ENCODE results near the gene GTPBP4. TPM values are rescaled to one million over a fixed set of nuclear protein-coding genes. Genes with fewer than 3 reads are reported as not detected.
A peak's percentile ranks its signal among the peaks of the same experiment; 100 is the strongest.
"Not testable (repeated sequence)": the region's sequence is repeated elsewhere in the genome, so short reads cannot be mapped to it uniquely, and the experiment has no call there.

The GTPBP4 gene
- total RNA-seq, 1 donor from 2014 or later: 46.2 TPM

- no peak for TF ChIP-seq CTCF (IDR thresholded peaks at IDR 0.05; ENCODE audit: unreplicated experiment)
- H3K27me3 Mint-ChIP-seq (ENCODE audit: unreplicated experiment): peaks cover 7% of the 10 kb centered on the region
- peaks cover 8% of the 10 kb centered on the region for H3K36me3 Mint-ChIP-seq (ENCODE audit: low read depth, unreplicated experiment)
- peak overlapping the region; percentile 20 for H3K27ac Mint-ChIP-seq (ENCODE audit: unreplicated experiment)
- H3K4me3 Mint-ChIP-seq (ENCODE audit: unreplicated experiment): peak overlapping the region; percentile 72
- peaks cover 66% of the 10 kb centered on the region for H3K4me1 Mint-ChIP-seq (ENCODE audit: unreplicated experiment)
- H3K9me3 Mint-ChIP-seq (ENCODE audit: unreplicated experiment): no peaks in the 10 kb centered on the region
- DNase-seq (ENCODE audit: low spot score): no peak
Observed at GRCh38 chr10:1061930-1062774, 73.9 kb downstream of the GTPBP4 start.

- H3K36me3 Mint-ChIP-seq (ENCODE audit: low read depth, unreplicated experiment): peaks cover 8% of the 10 kb centered on the region
- no peaks in the 10 kb centered on the region for H3K9me3 Mint-ChIP-seq (ENCODE audit: unreplicated experiment)
- no peak for DNase-seq (ENCODE audit: low spot score)
- no peak overlapping the region for H3K4me3 Mint-ChIP-seq (ENCODE audit: unreplicated experiment)
- H3K27ac Mint-ChIP-seq (ENCODE audit: unreplicated experiment): no peak overlapping the region
- peaks cover 55% of the 10 kb centered on the region for H3K4me1 Mint-ChIP-seq (ENCODE audit: unreplicated experiment)
- H3K27me3 Mint-ChIP-seq (ENCODE audit: unreplicated experiment): peaks cover 2% of the 10 kb centered on the region
- TF ChIP-seq CTCF (IDR thresholded peaks at IDR 0.05; ENCODE audit: unreplicated experiment): no peak
Observed at GRCh38 chr10:1063232-1063865, 75.1 kb downstream of the GTPBP4 start.

GRCh38 chr10:1064964-1065247 is 76.7 kb downstream of the GTPBP4 start:
- no peaks in the 10 kb centered on the region for H3K9me3 Mint-ChIP-seq (ENCODE audit: unreplicated experiment)
- H3K4me3 Mint-ChIP-seq (ENCODE audit: unreplicated experiment): no peak overlapping the region
- no peak for TF ChIP-seq CTCF (IDR thresholded peaks at IDR 0.05; ENCODE audit: unreplicated experiment)
- peaks cover 47% of the 10 kb centered on the region for H3K4me1 Mint-ChIP-seq (ENCODE audit: unreplicated experiment)
- peaks cover 8% of the 10 kb centered on the region for H3K36me3 Mint-ChIP-seq (ENCODE audit: low read depth, unreplicated experiment)
- no peak for DNase-seq (ENCODE audit: low spot score)
- H3K27me3 Mint-ChIP-seq (ENCODE audit: unreplicated experiment): peaks cover 2% of the 10 kb centered on the region
- peak overlapping the region; percentile 20 for H3K27ac Mint-ChIP-seq (ENCODE audit: unreplicated experiment)

GRCh38 chr10:1066734-1067133 is 78.5 kb downstream of the GTPBP4 start:
- H3K4me1 Mint-ChIP-seq (ENCODE audit: unreplicated experiment): peaks cover 31% of the 10 kb centered on the region
- not testable (repeated sequence) for DNase-seq (ENCODE audit: low spot score); H3K4me3 Mint-ChIP-seq (ENCODE audit: unreplicated experiment); H3K9me3 Mint-ChIP-seq (ENCODE audit: unreplicated experiment); H3K27ac Mint-ChIP-seq (ENCODE audit: unreplicated experiment); H3K36me3 Mint-ChIP-seq (ENCODE audit: low read depth, unreplicated experiment); H3K27me3 Mint-ChIP-seq (ENCODE audit: unreplicated experiment)

- Mint-ChIP-seq H3K4me3 (ENCODE audit: unreplicated experiment) (no peak overlapping the region), H3K9me3 (ENCODE audit: unreplicated experiment) (no peaks in the 10 kb centered on the region), H3K4me1 (ENCODE audit: unreplicated experiment) (peaks cover 12% of the 10 kb centered on the region), H3K27ac (ENCODE audit: unreplicated experiment) (no peak overlapping the region), H3K36me3 (ENCODE audit: low read depth, unreplicated experiment) (no peaks in the 10 kb centered on the region), H3K27me3 (ENCODE audit: unreplicated experiment) (no peaks in the 10 kb centered on the region)
- no peak for TF ChIP-seq CTCF (IDR thresholded peaks at IDR 0.05; ENCODE audit: unreplicated experiment)
- DNase-seq (ENCODE audit: low spot score): no peak
Observed at GRCh38 chr10:1068380-1069361, 80.4 kb downstream of the GTPBP4 start.

Measured in endothelial cell (in vitro differentiated cells).